Measurements from ENCODE around the gene FAM8A1.

FAM8A1 gene

DNA sequence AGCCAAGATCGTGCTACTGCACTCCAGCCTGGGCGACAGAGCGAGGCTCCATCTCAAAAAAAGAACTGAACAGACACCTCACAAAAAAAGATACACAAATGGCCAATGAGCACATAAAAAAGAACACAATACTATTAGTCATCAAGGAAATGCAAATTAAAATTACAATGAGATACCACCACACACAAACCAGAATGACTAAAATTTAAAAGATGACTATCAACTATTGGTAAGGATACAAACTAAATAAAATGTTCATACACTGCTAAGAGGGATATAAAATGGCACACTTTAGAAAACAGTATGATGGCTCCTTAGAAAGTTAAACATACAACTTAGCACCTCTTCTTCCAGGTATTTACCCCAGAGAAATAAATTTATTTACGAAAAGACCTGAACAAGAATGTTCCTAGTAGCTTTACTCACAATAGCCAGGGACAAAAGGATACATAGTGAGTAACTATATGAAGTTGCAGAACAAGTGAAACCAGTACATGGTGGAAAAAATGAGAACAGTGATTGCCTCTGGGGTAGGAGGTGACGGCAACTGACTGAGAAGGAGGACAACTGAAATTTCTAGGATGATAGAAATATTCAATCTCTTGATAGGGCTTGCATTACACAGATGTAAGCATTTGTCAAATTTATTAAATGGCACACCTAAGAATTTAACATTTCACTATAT lies 53.2 kb downstream of the FAM8A1 start:
- H3K4me3 ChIP-seq (ENCODE audit: low read depth, low read length): no peak overlapping the region

DNA sequence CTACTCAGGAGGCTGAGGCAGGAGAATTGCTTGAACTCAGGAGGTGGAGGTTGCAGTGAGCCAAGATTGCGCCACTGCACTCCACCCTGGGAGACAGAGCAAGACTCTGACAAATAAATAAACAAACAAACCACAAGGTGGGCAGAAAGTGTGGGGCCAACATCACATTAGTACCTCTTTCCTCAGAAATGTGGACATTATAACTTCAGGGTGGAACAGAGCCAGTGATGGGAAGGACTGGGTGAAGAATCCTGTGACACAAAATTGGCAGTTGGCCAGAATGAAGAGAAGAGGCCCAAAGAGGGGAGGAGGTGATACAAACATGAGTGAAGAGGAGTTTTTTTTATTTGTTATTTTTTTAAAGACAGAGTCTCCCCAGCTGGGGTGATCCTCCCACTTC lies 56.0 kb downstream of the FAM8A1 start:
- H3K4me3 ChIP-seq (ENCODE audit: low read depth, low read length): no peak overlapping the region

DNA sequence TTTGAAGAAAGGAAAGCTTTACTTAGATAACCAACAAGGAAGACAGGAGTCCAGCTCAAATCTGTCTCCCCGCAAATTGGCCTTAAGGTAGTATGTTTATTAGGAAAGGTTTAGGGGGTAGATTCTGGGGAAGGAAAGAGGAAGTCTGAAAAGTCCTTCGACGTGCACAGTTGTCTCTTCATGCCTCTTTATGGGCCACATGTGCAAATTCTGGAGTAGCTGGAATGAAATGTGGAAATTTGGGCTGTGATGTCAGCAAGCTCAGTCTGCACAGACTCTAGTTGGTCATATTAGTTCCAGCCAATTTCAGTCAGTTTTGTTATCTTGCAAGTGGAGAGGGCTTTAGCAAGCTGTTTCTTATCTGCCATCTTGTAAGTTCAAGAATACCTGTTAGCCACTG lies 56.5 kb downstream of the FAM8A1 start:
- no peak overlapping the region for H3K4me3 ChIP-seq (ENCODE audit: low read depth, low read length)

Measured in iPS-11a (cell line).